Kidney epithelial cell (primary cell): ENCODE results near the gene DLX2. TPM values are rescaled to one million over a fixed set of nuclear protein-coding genes. Genes with fewer than 3 reads are reported as not detected.
"Not testable (repeated sequence)": the region's sequence is repeated elsewhere in the genome, so short reads cannot be mapped to it uniquely, and the experiment has no call there.

Experiments
- DNase-seq: peaks from one replicate; pipeline ENCODE4 v3.0.0-alpha.2; 2010; ENCODE audit warnings: low read depth
- H3K27me3 ChIP-seq: 2 replicates; pipeline ENCODE4 v1.6.0; 2011; ENCODE audit warnings: low read length; ENCODE audit not compliant: control insufficient read depth, insufficient read depth
- H3K36me3 ChIP-seq: 2 replicates; pipeline ENCODE4 v1.5.1; 2011; ENCODE audit warnings: low read length; ENCODE audit not compliant: control insufficient read depth, insufficient read depth
- H3K4me3 ChIP-seq: 2 replicates; pipeline ENCODE4 v1.5.1; 2011; ENCODE audit warnings: low read depth, mild to moderate bottlenecking, control low read depth, low read length
- total RNA-seq: library from RNA; depleted of rRNA; stranded (reverse); fragments of >200 nt; gene quantifications from 2 replicates; pipeline ENCODE4 v1.2.3, GENCODE V29; 2015
- TF ChIP-seq, protein P1 (sequence below): IDR thresholded peaks from 2 replicates; pipeline ENCODE4 v1.5.1; 2011; ENCODE audit warnings: mild to moderate bottlenecking, moderate library complexity, low read length, control low read depth, inconsistent platforms; ENCODE audit not compliant: insufficient read depth, poor library complexity, severe bottlenecking

Gene DLX2
- total RNA-seq = 0.08 TPM in 1 of 2 replicates, not detected in the other

DNA sequence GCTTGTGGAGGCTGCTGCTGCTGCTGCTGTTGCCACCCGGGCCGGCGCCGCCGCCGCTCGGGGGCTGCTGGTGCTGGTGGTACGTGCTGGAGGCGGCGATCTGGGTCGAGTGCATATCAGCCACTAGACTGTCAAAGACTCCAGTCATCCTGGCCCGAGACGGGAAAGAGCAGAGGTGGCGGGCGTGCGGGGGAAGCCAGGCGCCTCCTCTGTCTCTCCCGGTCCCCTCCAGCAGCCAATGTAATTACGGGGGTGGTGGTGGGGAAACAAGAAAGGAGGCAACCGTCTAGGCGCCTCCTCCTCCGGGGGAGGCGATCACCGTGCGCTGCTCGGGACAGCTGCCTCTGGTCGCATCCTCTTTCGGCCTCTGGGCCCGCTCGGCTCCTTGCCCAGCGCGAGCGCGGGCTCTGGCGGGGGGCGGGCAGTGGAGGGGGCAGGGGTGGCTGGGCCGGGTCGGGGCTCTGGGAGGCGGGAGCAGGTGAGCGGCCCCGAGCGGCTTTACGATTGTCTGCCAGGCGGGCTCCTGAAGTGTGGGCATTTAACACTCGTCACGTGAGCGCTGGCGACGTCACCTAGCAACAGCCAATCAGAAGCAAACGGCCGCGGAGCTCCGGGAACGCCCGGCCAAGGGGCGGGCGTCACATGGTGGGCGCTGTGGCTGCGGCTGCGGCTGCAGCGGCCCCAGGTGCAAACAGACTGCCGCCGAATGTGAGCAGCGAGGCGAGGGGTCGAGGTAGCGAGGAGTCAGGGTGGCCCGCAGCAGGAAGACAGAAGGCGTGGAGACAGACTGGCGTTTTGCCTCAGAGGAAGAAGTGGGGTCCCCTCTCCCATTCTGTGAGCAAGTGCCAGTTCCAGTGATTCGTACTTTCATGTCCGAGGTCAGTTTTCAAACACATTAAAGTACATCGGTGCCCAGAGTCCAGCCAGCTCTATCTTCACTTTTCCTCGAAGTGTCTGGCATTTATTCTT is at the start of gene DLX2:
Gene DLX2, minus strand, starts transcription at position 510 of the 969 bp plus-strand sequence. Its CDS starts 362 bp downstream, at position 148.
- TF ChIP-seq, protein P1, sequence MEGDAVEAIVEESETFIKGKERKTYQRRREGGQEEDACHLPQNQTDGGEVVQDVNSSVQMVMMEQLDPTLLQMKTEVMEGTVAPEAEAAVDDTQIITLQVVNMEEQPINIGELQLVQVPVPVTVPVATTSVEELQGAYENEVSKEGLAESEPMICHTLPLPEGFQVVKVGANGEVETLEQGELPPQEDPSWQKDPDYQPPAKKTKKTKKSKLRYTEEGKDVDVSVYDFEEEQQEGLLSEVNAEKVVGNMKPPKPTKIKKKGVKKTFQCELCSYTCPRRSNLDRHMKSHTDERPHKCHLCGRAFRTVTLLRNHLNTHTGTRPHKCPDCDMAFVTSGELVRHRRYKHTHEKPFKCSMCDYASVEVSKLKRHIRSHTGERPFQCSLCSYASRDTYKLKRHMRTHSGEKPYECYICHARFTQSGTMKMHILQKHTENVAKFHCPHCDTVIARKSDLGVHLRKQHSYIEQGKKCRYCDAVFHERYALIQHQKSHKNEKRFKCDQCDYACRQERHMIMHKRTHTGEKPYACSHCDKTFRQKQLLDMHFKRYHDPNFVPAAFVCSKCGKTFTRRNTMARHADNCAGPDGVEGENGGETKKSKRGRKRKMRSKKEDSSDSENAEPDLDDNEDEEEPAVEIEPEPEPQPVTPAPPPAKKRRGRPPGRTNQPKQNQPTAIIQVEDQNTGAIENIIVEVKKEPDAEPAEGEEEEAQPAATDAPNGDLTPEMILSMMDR = no peak
- DNase-seq = peak; percentile 41
- H3K4me3 ChIP-seq = peak within 1 kb of the TSS; percentile 45

DNA sequence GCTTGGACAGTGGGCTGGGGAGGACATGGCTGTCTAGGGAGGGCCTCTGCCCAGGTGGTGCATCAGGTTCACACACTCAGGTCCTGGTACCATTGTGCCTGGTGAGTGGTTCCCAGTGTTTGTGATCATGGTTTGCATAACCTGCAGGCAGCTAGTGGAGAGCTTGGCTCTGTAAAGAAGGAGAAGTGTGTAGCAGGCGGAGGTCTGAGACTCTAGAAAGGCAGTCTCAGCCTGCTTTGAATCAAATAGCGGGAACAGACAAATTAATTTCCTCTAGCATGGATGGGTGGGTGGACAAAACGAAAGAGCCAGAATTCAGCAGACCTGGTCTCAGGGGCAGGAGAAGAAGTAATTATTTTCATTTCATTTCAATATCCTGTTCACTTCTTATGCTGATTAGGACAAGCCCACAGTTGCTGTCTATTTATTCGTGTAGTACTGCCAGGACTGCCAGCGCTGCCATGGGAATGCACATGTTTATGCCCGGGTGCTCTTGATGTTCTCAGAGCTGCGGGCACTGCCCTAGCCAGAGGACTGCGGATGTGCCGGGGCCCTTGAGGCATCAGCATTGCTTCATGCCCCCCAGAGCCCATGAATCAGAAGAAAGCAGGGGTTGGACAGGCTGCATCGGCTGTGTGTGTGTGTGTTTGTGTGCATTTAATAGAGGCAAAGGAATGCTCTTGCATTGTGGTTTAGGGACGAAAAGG is 45.4 kb upstream of the DLX2 start:
- no peak overlapping the region for H3K4me3 ChIP-seq
- TF ChIP-seq, protein P1 = no peak
- DNase-seq = no peak
- no peaks in the 10 kb centered on the region for H3K36me3 ChIP-seq
- H3K27me3 ChIP-seq = peaks cover 3% of the 10 kb centered on the region

More for the DNA sequence above, at the start of gene DLX2:
- H3K27me3 ChIP-seq = peaks cover 55% of the 10 kb centered on the region
- H3K36me3 ChIP-seq = no peaks in the 10 kb centered on the region

DNA sequence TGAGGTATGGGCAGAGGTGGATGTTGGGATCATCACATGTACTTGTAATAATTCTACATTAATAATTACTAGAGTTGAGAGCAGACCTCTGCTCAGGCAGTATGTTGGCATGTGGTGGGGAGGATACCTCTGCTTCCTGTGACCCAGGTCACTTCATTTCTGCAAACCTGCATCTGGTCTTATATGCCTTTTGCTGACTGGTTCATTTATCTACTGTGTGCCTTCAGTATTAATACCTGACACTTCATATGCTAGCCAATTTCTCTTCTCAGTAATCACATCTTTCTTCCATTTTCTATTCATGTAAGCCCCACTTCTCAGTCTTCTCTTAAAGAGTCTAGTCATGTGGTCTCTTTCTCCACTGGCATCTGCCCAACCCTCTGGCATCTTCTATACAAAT is 41.1 kb upstream of the DLX2 start:
- no peaks in the 10 kb centered on the region for H3K36me3 ChIP-seq
- no peak overlapping the region for H3K4me3 ChIP-seq
- TF ChIP-seq, protein P1 = no peak
- peaks cover 3% of the 10 kb centered on the region for H3K27me3 ChIP-seq
- no peak for DNase-seq

DNA sequence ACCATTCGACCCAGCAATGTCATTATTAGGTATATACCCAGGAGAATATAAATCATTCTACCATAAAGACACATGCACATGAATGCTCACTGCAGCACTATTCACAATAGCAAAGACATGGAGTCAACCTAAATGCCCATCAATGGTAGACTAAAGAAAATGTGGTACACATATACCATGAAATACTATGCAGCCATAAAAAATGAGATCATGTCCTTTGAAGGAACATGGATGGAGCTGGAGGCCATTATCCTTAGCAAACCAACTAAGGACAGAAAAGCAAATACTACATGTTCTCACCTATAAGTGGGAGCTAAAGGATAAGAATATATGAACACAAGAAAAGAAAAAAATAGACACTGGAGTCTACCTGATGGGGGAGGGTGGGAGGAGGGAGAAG is 36.0 kb upstream of the DLX2 start:
- not testable (repeated sequence) for DNase-seq, H3K27me3 ChIP-seq, H3K4me3 ChIP-seq, H3K36me3 ChIP-seq

DNA sequence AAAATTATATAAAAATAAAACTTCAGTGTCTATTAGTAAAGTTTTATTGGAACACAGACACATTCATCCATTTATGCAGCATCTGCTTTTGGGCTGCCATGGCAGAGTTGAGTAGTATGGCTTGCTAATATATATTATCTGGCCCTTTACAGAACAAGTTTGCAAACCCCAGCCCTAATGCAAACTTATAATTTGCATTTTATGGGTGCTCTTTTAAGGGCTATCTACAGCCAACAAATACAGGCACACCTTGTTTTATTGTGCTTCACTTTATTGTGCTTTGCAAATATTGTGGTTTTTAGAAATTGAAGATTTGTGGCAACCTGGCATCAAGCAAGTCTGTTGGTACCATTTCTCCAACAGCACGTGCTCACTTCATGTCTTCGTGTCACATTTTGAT is 35.2 kb upstream of the DLX2 start:
- no peaks in the 10 kb centered on the region for H3K36me3 ChIP-seq
- DNase-seq = no peak
- TF ChIP-seq, protein P1 = no peak
- no peak overlapping the region for H3K4me3 ChIP-seq
- H3K27me3 ChIP-seq = no peaks in the 10 kb centered on the region

DNA sequence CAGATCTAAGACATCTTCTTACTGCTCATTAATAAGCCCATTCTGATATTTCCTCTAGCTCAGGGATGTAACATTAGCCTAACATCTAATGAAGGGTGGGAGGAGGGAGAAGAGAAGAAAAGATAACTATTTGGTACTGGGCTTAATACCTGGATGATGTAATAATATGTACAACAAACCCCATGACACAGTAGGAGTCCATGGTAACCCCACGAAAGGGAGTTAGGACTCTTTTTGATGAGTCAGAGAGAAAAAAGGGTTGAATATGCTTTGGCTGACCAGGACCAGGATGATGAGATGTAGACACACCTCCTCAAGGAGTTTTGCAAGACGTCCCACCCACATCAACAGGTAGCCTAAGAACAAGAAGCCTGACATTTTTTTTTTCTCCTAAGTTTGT is 34.4 kb upstream of the DLX2 start:
- Histone ChIP-seq H3K4me3 (no peak overlapping the region), H3K27me3 (no peaks in the 10 kb centered on the region), H3K36me3 (no peaks in the 10 kb centered on the region)
- TF ChIP-seq, protein P1 = no peak
- no peak for DNase-seq
